Measurements from ENCODE around the gene IMMP2L.

Gene IMMP2L

DNA sequence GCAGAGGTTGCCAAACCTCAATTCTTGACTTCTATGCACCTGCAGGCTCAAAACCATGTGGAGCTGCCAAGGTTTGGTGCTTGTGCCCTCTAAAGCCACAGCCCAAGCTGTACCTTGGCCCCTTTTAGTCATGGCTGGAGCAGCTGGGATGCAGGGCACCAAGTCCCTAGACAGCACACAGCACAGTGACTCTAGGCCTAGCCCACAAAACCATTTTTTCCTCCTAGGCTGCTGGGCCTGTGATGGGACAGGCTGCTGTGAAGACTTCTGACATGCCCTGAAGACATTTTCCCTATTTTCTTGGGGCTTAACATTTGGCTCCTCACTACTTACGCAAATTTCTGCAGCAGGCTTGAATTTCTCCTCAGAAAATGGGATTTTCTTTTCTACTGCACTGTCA, 499.1 kb downstream of the IMMP2L start:
- TF ChIP-seq, protein P1, sequence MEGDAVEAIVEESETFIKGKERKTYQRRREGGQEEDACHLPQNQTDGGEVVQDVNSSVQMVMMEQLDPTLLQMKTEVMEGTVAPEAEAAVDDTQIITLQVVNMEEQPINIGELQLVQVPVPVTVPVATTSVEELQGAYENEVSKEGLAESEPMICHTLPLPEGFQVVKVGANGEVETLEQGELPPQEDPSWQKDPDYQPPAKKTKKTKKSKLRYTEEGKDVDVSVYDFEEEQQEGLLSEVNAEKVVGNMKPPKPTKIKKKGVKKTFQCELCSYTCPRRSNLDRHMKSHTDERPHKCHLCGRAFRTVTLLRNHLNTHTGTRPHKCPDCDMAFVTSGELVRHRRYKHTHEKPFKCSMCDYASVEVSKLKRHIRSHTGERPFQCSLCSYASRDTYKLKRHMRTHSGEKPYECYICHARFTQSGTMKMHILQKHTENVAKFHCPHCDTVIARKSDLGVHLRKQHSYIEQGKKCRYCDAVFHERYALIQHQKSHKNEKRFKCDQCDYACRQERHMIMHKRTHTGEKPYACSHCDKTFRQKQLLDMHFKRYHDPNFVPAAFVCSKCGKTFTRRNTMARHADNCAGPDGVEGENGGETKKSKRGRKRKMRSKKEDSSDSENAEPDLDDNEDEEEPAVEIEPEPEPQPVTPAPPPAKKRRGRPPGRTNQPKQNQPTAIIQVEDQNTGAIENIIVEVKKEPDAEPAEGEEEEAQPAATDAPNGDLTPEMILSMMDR (IDR thresholded peaks at IDR 0.05; ENCODE audit: low read depth, low read length), result no peak
- no peak for DNase-seq (ENCODE audit: extremely low read depth, low read depth)

DNA sequence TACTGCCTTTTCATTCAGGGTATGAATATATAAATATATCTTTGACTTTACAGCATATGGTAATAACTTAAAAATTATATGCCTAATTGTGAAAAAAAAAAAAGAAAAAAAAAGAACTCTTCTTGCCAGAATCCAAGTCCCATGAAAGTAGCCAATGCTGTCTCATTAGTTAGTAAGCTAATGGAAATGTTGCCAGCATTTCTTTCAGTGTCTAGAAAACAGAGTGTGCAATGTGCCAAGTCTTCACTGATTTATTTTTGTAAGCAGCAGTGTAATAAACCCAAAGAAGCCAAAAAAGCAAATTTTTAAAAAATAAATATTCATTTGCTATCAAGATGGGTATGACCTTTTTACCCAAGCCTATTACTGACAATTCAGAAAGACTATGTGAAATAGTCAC, 502.5 kb downstream of the IMMP2L start:
- TF ChIP-seq, protein P1 (IDR thresholded peaks at IDR 0.05; ENCODE audit: low read depth, low read length), result no peak
- no peak for DNase-seq (ENCODE audit: extremely low read depth, low read depth)

DNA sequence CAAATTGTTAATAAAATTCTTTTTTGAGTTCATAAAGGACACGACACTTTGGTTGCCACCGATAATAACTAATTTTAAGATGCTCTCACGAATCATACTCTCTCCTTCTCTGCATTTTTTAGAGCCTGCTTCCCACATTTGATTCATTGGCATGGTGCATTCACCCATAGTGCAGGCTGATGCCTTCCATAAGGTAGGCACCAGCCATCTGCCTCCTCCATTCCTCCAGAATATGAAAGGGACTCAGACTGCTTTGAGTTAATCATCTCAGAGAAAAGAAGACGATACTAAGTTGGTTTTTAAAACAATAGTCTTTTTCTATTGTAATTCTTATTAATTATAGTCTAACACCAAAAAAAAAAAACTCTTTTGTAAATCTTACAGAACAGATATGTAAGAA, 505.2 kb downstream of the IMMP2L start:
- TF ChIP-seq, protein P1 (IDR thresholded peaks at IDR 0.05; ENCODE audit: low read depth, low read length), result no peak
- DNase-seq (ENCODE audit: extremely low read depth, low read depth), result no peak

DNA sequence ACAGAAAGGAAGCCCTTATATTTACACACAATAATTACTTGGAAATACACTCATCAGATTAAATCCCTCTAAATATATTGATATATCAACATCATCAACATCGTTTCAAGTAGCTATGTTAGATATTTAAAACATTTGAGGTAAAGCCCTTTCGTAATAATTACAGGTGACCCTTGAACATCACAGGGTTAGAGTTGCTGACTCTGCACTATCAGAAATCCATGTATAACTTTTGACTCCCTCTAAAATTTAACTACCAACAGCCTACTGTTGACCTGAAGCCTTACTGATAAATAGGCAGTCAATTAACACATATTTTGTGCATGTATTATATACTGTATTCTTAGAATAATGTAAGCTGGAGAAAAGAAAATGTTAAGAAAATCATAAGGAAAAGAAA, 505.9 kb downstream of the IMMP2L start:
- no peak for DNase-seq (ENCODE audit: extremely low read depth, low read depth)
- TF ChIP-seq, protein P1 (IDR thresholded peaks at IDR 0.05; ENCODE audit: low read depth, low read length), result no peak

DNA sequence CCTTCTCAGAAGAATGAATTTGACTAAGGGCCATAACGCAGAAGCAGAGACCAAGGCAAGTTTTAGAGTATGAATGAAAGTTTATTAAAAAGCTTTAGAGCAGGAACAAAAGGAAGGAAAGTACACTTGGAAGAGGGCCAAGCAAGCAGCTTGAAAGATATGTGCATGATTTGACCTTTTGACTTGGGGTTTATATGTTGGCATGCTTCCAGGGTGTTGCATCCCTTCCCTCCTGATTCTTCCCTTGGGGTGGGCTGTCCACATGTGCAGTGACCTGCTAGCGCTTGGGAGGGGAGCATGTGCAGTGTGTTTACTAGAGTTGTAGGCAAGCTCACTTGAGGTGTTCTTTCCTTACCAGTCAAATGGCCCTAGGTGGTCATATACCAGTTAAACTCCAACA, 509.3 kb downstream of the IMMP2L start:
- no peak for DNase-seq (ENCODE audit: extremely low read depth, low read depth)
- TF ChIP-seq, protein P1 (IDR thresholded peaks at IDR 0.05; ENCODE audit: low read depth, low read length), result no peak

DNA sequence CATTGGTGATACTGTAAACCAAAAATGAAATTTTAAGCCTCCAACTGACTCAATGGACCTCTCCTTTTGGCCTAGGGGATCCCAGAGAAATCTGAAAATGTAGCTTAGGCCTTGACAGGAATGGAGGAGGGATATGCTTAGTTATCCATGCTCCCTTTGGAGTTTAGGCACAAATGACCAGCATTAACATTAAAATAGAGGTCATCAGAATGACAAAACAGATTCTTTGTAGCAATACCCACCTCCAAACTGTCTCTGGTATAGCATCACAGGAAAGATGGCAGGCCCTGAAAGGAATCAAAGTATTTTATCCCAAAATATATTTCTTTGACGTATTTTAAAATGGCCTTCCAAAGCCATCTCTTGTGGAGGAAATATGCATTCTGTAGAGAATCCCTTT, 510.5 kb downstream of the IMMP2L start:
- no peak for DNase-seq (ENCODE audit: extremely low read depth, low read depth)
- TF ChIP-seq, protein P1 (IDR thresholded peaks at IDR 0.05; ENCODE audit: low read depth, low read length), result no peak

DNA sequence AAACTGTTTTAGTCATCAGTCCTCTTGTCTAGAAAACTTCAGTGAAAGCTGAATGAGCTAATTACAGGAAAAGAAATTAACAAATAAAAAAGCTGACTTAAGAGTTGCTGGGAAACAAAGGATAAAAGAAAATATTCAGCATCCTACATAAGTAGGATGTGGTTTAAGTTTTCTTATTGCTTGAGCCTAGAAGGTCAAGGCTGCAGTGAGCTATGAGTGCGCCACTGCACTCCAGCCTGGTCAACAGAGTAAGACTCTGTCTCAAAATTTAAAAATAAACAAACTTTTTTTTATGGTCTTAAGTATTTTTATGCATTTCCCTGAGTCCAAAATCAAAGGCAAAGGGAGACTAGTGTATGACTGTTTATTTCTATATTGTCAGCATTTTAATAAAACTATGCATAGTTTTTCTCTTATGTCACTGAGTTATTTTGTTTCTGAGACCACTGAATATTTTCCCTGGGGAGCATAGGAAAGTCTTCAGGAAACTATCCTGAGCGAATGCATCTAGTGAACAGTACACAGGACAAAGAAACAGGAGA, 511.3 kb downstream of the IMMP2L start:
- TF ChIP-seq, protein P1 (IDR thresholded peaks at IDR 0.05; ENCODE audit: low read depth, low read length), result no peak
- no peak for DNase-seq (ENCODE audit: extremely low read depth, low read depth)
